Inflammatory macrophage treated with lipopolysaccharide for 4 hours (primary cell): Measurements from ENCODE around the gene PRPF8.

Source experiments
- DNase-seq: peaks from one replicate; pipeline ENCODE4 v3.0.0-alpha.2; 2020

The PRPF8 gene

DNA sequence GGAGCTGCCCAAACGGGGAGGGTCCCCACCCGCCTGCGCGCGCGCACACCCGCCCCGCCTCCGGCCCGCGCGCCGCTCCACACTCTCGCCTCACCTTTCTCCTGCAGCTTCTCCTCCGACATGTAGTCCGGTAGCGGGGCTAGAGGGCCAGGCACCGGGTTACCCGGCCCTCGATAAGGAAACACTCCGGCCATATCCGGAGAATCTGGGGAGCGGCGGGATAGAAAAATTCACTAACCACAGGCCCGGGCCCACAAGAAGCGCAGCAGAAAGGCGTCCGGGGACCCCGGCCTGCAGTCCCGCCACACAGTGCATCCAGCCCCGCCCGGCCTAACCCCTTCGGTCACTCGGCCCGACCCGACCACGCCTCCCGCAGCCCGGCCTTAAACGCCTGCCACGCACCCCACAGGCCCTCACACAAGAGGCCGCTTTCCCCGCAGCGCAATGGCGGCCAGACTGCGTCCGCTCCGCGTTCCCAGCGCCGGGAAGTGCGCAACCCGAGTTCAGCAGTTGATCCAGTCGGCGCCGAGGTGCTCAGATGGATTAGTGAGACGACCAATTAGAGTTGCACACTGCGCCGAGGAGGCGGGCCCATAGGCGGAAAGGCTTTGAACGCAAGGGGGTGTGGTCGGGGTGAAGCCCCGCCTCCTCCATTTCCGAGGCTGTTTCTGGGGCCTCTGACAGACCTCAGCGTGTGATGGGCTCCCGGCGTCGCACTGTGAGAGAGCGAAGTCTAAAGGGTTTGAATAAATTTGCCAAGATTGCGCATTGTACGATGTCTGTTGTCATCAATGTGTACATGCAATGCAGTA, at the start of gene PRPF8:
PRPF8 (minus strand) TSS at position 490 of the 812 bp plus-strand sequence; CDS start at position 194, 296 bp downstream.
- DNase-seq = peak; percentile 98

DNA sequence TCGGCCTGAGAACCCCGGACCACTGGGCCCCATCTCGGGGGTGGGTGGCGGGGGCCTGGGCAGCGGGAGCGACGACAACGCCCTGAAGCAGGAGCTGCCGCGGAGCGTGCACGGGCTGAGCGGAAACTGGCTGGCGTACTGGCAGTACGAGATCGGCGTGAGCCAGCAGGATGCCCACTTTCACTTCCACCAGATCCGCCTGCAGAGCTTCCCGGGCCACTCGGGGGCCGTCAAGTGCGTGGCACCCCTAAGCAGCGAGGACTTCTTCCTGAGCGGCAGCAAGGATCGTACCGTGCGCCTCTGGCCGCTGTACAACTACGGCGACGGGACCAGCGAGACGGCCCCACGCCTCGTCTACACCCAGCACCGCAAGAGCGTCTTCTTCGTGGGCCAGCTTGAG, 49.1 kb upstream of the PRPF8 start:
- DNase-seq = no peak

DNA sequence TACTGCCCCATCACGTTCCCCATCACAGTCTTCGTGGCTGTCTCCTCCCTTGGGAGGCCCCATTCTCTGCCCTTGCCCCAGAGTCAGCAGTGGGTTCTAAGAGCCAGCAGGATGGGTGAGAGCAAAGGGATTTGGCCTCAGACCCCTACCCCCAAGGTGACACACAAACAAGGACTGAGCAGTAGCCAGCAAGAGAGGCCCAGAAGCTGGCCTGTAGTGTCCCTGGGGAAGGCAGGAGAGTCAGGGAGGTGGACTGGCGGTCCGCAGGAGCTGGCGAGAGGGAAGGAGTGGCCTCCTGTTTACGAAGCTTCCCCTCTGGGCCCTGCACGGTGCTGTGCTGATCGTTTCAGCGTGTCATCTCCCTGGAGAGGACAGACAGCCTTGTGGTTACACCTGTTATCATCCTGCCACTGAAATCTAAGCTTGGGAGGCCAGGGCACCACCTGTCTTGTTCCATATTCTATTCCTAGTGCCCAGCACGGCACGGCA, 48.2 kb upstream of the PRPF8 start:
- DNase-seq = no peak

DNA sequence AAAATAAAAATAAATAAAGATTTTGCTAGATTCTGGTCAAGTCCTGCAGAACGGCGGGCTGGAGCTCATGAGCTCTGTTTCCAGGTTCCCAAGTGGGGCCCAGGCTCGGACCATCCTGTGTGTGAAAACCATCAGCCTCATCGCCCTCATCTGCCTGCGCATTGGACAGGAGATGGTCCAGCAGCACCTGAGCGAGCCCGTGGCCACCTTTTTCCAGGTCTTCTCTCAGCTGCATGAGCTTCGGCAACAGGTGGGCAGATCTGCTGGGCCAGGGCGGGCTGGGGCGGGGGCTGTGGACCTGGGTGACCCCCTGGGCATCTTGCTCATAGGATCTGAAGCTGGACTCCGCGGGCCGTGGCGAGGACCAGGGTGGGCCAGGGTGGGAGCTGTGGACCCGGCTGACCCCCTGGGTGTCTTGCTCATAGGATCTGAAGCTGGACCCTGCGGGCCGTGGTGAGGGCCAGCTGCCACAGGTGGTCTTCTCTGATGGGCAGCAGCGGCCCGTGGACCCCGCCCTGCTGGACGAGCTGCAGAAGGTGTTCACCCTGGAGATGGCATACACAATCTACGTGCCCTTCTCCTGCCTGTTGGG, 47.7 kb upstream of the PRPF8 start:
- no peak for DNase-seq

DNA sequence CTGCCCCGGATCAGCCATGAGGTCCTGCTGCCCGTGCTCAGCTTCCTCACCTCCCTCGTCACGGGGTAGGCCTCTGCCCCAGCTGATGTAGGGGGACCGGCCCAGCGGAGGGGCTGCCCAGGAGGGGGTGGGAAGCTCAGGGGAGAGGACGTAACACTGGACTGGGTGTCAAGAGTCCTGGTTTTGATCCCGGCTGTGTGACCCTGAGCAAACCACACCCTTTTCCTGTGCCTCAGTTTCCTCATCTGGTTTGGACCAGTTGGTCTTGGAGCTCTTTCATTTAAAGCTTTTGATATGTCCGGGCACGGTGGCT, 46.5 kb upstream of the PRPF8 start:
- no peak for DNase-seq

DNA sequence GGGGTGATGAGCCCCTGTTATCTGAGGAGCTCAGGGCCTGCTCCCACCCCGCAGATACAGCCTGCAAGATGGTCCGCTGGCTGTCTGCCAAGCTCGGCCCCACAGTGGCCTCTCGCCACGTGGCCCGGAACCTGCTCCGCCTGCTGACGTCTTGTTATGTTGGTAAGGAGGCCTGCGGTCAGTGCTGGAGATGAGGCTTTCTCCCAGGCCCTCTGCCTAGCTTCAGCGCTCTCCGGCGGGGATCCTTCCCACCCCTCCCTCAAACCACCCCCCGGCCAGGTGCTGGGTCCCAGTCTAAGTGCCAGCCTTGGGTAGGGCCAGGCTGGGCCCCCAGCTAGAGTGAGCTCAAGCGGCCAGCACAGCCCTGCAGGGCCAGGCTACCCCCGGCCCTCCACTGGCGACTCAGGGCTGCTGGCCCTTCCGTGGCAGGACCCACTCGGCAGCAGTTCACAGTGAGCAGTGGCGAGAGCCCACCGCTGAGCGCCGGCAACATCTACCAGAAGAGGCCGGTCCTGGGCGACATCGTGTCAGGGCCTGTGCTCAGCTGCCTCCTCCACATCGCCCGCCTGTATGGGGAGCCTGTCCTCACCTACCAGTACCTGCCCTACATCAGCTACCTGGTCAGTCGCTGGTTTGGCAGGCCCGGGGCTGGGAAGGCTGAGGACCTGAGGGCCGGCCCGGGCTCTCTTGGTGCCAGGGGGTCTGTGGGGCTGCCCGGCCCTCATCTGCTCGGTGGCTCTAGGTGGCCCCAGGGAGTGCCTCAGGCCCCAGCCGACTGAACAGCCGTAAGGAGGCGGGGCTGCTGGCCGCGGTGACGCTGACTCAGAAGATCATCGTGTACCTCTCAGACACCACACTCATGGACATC, 45.9 kb upstream of the PRPF8 start:
- DNase-seq = no peak

DNA sequence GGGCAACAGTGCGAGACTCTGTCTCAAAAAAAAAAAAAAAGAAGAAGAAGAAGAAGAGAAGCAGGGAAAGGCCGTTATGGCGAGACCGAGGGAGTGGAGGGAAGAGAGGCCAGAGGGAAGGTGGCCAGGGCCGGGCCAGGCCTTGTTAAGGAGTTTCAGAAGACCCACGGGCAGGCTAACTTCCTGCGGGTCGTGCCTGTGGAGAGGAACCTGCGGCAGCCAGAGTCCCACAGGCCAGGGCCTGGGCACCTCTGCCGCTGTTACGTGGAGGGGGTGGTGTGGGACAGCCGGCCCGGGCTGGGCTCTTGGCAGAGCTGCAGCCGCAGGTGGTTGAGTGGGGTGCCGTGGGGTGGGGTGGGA, 45.3 kb upstream of the PRPF8 start:
- DNase-seq = peak; percentile 51

DNA sequence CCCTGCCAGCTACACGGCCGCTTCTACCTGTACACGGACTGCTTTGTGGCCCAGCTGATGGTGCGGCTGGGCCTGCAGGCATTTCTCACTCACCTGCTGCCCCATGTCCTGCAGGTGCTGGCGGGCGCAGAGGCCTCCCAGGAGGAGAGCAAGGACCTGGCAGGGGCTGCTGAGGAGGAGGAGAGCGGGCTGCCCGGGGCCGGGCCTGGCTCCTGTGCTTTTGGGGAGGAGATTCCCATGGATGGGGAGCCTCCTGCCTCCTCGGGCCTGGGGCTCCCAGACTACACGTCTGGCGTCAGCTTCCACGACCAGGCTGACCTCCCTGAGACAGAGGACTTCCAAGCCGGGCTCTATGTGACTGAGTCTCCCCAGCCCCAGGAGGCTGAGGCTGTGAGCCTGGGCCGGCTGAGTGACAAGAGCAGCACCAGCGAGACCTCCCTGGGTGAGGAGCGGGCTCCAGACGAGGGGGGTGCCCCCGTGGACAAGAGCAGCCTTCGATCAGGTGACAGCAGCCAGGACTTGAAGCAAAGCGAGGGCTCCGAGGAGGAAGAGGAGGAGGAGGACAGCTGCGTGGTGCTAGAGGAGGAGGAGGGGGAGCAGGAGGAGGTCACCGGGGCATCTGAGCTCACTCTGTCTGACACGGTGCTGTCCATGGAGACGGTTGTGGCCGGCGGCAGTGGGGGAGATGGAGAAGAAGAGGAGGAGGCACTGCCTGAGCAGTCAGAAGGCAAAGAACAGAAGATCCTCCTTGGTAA, 43.4 kb upstream of the PRPF8 start:
- no peak for DNase-seq

DNA sequence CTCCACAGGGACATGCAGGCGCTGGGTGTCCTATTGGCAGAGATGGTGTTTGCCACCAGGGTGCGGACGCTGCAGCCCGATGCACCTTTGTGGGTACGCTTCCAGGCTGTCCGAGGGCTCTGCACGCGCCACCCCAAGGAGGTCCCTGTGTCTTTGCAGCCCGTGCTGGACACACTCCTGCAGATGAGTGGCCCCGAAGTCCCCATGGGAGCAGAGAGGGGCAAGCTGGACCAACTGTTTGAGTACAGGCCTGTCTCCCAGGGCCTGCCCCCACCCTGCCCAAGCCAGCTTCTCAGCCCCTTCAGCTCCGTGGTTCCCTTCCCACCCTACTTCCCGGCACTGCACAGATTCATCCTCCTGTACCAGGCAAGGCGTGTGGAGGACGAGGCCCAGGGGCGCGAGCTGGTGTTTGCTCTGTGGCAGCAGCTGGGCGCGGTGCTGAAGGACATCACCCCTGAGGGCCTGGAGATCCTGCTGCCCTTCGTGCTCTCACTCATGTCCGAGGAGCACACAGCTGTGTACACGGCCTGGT, 42.7 kb upstream of the PRPF8 start:
- no peak for DNase-seq

DNA sequence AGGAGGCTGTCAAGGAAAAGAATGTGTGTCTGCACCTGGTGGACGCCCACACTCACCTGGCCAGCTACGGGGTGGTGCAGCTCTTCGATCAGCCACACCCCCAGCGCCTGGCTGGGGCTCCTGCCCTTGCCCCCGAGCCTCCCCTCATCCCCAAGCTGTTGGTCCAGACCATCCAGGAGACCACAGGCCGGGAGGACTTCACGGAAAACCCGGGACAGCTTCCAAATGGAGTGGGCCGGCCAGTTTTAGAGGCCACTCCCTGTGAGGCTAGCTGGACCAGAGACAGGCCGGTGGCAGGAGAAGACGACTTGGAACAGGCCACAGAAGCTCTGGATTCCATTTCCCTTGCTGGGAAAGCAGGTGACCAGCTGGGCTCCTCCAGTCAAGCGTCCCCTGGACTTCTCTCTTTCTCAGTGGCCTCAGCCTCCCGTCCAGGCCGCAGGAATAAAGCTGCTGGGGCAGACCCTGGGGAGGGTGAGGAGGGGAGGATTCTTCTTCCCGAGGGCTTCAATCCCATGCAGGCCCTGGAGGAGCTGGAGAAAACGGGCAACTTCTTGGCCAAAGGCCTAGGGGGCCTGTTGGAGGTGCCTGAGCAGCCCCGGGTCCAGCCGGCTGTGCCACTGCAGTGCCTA, 42.1 kb upstream of the PRPF8 start:
- no peak for DNase-seq

DNA sequence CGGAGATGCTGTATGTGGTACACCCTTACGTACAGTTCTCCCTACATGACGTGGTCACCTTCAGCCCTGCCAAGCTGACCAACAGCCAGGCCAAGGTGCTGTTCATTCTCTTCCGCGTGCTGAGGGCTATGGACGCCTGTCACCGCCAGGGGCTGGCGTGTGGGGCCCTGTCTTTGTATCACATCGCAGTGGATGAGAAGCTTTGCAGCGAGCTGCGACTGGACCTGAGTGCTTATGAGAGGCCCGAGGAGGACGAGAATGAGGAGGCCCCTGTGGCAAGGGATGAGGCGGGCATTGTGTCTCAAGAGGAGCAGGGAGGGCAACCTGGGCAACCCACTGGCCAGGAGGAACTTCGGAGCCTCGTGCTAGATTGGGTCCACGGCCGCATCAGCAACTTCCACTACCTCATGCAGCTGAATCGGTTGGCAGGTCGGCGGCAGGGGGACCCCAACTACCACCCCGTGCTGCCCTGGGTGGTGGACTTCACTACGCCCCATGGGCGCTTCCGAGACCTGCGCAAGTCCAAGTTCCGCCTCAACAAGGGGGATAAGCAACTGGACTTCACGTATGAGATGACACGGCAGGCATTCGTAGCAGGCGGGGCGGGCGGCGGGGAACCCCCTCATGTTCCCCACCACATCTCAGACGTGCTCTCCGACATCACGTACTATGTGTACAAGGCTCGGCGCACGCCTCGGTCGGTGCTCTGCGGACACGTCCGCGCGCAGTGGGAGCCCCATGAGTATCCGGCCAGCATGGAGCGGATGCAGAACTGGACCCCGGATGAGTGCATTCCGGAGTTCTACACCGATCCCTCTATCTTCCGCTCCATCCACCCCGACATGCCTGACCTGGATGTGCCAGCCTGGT, 41.2 kb upstream of the PRPF8 start:
- no peak for DNase-seq

DNA sequence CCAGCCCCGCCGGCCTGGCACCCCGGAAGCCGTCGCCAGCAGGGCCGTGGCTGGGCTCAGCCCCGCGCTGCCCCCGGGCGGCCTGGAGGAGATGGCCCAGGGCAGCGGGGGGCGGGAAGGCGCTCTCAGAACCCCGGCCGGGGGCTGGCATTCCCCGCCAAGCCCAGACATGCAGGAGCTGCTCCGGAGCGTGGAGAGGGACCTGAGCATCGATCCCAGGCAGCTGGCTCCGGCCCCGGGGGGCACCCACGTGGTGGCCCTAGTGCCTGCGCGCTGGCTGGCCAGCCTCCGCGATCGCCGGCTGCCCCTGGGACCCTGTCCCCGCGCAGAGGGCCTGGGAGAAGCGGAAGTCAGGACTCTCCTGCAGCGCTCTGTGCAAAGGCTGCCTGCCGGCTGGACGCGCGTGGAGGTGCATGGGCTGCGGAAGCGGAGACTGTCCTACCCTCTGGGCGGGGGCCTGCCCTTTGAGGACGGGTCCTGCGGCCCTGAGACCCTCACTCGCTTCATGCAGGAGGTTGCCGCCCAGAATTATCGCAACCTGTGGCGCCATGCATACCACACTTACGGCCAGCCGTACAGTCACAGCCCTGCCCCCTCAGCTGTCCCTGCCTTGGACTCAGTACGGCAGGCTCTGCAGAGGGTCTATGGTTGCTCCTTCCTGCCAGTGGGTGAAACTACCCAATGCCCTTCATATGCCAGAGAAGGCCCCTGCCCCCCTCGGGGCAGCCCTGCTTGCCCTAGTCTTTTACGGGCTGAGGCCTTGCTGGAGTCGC, 40.4 kb upstream of the PRPF8 start:
- DNase-seq = peak; percentile 52

DNA sequence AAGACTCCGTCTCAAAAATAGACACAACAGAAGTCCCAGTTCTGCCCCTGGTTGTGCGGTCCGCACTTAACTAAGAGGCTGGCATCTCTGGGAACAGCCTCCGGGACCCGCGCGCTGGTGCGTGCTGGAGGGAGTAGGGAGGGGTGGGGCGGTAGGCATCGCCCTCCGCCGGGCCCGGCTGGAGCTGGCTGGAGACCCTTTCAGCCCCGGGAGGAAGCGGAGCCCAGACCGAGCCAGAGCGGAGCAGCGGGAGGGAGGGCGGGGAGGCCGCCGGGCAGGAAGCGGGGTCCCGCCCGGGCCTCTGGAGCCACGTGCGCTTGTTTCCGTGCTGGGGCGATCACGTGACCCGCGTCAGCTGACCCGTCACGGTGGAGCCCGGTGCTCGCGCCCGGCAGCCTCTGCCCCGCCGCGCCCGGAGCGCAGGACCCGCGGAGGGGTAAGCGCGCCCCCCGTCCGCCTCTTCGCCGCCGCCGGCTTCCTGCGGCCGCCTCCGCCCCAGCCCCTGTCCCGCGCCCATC, 39.7 kb upstream of the PRPF8 start, which contains the start of gene WDR81:
WDR81 (plus strand) TSS at position 354 of the 518 bp plus-strand sequence. CDS start 256 bp downstream, outside the sequence.
- DNase-seq = peak; percentile 84

DNA sequence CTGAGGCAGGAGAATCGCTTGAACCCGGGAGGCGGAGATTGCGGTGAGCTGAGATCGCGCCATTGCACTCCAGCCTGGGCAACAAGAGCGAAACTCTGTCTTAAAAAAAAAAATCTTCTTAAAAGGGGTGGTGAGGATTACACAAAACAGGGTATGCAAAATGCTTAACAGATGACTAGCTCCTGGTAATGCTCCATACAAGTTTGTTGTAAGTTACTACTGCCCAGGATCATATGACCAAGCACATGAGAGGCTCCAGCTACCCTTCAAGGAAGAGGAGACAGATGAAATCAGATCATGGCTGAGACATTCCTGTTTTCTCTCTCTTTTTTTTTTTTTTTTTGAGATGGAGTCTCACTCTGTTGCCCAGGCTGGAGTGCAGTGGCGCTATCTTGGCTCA, 37.4 kb upstream of the PRPF8 start:
- peak; percentile 65 for DNase-seq

DNA sequence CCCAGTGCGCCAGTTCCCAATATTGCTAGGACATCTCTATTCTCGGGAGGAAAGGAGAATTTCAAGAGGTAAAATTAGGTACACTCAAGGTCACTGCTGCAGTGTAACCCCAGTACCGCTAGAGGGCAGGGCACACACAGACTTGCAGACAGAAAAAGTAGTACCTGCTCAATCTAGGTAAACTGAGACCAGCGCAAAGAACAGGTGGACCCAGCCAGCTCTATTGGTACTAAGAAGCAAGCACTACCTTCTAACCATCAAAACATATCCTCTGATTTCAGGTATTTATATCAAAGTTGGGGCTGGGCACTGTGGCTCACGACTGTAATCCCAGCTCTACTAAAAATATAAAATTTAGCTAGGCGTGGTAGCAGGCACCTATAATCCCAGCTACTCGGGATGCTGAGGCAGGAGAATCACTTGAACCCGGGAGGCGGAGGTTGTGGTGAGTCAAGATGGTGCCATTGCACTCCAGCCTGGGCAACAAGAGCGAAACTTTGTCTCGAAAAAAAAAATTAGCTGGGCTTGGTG, 36.3 kb upstream of the PRPF8 start:
- DNase-seq = peak; percentile 52

DNA sequence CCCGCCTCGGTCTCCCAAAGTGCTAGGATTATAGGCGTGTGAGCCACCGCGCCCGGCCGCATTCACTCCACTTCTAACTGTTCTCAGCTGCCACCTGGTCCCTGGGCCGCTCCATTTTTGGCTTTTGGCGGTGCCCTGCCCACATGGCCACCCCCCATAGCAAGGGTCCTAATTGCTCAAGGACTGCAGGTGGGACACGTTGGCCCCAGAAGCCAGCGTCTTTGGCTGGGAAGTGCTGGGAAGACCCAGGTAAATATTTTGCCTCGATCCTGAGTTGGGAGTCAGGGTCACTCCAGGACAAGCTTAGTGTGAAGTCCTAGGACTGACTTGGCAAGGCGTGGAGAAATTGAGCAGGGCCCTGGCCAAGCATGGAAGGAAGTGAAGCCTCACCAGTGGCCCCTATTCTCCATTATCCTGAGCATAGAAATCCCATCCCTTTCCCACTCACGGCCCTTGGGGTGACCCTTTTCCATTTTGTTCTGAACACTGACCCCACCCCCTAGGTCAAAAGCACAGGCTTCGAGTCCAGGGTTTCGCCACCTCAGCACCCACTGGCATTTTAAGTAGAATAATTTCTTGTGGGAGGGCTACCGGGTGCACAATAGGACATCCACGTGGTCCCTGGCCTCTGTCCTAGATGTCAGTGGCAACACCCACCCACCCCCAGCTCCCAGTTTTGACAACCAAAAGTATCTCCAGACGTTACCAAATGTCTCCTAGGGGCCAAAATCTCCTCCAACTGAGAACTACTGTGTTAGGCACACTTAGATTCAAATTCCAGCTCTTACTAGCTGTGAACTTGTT, 33.9 kb upstream of the PRPF8 start:
- peak; percentile 28 for DNase-seq

DNA sequence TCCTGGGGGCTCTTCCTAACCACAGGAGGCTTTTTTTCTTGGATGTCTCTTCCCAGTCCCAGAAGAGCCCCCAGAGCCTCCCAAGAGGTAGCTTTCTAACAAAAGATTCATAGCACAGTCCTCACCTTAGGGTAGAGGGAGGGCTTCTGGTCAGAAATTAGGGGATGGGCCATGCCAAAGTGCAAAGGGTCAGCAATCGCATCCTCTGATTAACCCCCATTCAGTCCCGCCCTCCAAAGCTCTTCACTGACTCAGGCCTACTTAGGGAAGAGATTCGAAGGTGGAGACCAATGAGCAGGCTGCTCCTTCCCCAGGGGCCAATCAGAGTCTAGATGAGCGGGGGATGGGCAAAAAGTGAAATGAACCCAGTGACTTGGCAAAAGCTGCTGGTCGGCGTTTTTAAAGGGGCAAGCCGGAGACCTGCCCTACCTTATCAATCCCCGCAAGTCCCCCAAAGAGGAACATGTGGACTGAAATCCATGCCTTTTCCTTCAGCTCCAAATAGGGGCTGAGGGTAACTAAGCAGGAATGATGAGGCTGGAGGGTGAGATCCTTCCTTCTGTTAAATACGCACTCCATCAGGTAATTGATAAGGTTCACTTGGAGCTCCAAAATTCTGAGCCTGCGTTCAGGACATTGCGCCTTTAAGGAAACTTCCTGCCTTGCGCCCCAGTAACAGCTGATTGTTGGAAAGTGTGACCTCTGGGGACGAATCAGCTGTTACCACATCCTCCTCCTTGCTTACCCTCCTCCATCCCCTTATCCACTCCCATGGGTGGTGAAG, 32.4 kb upstream of the PRPF8 start:
- DNase-seq = peak; percentile 99
